ENCODE results near the gene BNIP2.
A peak's percentile ranks its signal among the peaks of the same experiment; 100 is the strongest.
"Not testable (repeated sequence)": the region's sequence is repeated elsewhere in the genome, so short reads cannot be mapped to it uniquely, and the experiment has no call there.

BNIP2 gene

GRCh38 chr15:59699810-59700431 lies 10.8 kb upstream of the BNIP2 start:
- Mint-ChIP-seq H3K4me1 (ENCODE audit: low read depth) (no peaks in the 10 kb centered on the region), H3K36me3 (ENCODE audit: low read depth) (no peaks in the 10 kb centered on the region)

GRCh38 chr15:59698065-59698464 lies 8.9 kb upstream of the BNIP2 start:
- not testable (repeated sequence) for H3K27ac Mint-ChIP-seq; H3K4me1 Mint-ChIP-seq (ENCODE audit: low read depth); H3K4me3 Mint-ChIP-seq; H3K9me3 Mint-ChIP-seq; H3K27me3 Mint-ChIP-seq; H3K36me3 Mint-ChIP-seq (ENCODE audit: low read depth); DNase-seq

More at GRCh38 chr15:59699810-59700431, 10.8 kb upstream of the BNIP2 start:
- DNase-seq, result no peak
- Mint-ChIP-seq H3K27me3 (peaks cover 7% of the 10 kb centered on the region), H3K27ac (no peak overlapping the region), H3K4me3 (no peak overlapping the region), H3K9me3 (no peaks in the 10 kb centered on the region)

DNA sequence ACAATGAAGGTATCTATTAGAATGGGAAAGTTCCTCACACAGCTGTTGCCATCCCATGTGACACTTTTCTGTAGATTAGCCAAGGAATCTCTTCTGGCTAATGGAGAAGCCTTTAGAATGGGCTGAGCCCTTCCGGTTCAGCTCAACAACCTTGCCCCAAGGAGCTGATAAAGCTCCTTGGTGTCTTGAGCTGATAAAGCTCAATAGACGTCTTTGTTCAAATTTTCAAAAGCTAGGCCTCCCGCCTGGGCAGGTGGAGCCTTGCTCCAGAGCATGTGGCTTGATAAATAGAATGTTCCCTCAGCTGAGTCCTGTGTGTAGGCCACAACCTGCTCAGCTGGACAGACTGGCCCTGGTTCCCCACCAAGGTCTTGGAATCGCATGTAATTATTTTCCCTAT lies 7.2 kb upstream of the BNIP2 start:
- Mint-ChIP-seq H3K9me3 (no peaks in the 10 kb centered on the region), H3K27me3 (no peaks in the 10 kb centered on the region), H3K36me3 (ENCODE audit: low read depth) (no peaks in the 10 kb centered on the region), H3K4me3 (no peak overlapping the region), H3K27ac (no peak overlapping the region), H3K4me1 (ENCODE audit: low read depth) (no peaks in the 10 kb centered on the region)
- no peak for DNase-seq

DNA sequence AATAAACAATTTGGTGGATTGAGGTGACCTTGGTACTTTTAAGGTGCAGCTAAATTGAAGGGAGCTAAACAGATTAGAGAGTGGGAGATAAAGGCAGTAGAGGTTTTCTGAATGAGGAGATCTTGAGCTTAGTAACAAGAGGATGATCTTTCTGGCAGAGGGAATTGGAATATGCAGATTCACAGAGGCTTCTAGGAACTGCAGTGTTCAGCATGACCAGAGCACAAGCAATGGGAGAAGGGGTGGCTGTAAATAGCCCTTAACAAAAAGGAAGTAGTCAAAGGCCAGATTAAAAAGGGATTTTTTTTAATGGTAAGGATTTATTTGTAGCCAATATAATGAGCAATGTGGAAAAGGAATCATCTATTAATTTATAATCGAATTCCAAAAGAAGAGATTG lies 5.7 kb upstream of the BNIP2 start:
- Mint-ChIP-seq H3K27ac (no peak overlapping the region), H3K9me3 (no peaks in the 10 kb centered on the region), H3K27me3 (no peaks in the 10 kb centered on the region), H3K4me1 (ENCODE audit: low read depth) (peaks cover 9% of the 10 kb centered on the region), H3K36me3 (ENCODE audit: low read depth) (no peaks in the 10 kb centered on the region), H3K4me3 (no peak overlapping the region)
- no peak for DNase-seq

GRCh38 chr15:59691194-59691805 lies 2.2 kb upstream of the BNIP2 start:
- Mint-ChIP-seq H3K9me3 (no peaks in the 10 kb centered on the region), H3K36me3 (ENCODE audit: low read depth) (peaks cover 25% of the 10 kb centered on the region), H3K4me1 (ENCODE audit: low read depth) (peaks cover 28% of the 10 kb centered on the region), H3K4me3 (peak overlapping the region; percentile 26), H3K27me3 (no peaks in the 10 kb centered on the region), H3K27ac (peak overlapping the region; percentile 78)
- DNase-seq, result no peak

DNA sequence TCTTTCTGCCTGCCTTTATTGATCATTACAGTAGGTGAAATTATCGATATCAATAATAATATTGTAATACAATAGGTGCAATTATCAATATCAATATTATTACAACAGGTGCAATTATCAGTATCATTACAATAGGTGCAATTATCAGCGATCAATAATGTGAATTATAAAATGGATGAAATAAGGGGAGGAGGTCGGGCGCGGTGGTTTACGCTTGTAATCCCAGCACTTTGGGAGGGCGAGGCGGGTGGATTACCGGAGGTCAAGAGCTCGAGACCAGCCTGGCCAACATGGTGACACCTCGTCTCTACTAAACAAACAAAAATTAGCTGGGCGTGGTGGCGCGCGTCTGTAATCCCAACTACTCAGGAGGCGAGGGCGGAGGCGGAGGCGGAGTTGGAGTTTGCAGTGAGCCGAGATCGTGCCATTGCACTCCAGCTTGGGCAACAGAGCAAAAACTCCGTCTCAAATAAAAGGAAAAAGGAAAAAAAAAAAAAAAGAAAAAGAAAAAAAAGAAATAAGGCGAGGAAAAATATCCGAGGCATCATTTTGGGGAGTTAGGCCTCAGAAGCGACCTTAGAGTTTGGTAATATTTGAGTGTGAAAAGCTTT lies 611 bp upstream of the BNIP2 start:
- peak overlapping the region; percentile 96 for H3K27ac Mint-ChIP-seq
- H3K27me3 Mint-ChIP-seq, result no peaks in the 10 kb centered on the region
- DNase-seq, result peak; percentile 65
- peaks cover 40% of the 10 kb centered on the region for H3K4me1 Mint-ChIP-seq (ENCODE audit: low read depth)
- H3K9me3 Mint-ChIP-seq, result no peaks in the 10 kb centered on the region
- peak overlapping the region; percentile 91 for H3K4me3 Mint-ChIP-seq
- H3K36me3 Mint-ChIP-seq (ENCODE audit: low read depth), result peaks cover 40% of the 10 kb centered on the region

DNA sequence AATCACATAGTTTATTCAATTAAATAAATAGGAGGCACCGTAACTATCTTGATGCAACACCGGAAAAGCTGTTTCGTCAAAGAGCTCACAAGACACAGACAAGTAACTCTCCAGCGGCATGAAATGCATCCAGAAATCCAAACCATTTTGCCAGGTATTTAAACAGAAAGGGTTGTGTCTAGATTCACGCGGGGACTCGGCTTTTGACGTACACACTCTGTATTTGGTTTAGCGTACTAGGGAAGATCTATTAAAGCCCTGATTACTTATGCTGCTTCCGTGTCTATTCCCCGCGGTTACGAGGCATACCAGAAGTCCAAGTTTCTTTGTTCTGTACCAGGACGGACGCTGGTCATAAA lies 718 bp downstream of the BNIP2 start:
- H3K4me1 Mint-ChIP-seq (ENCODE audit: low read depth), result peaks cover 50% of the 10 kb centered on the region
- no peak for DNase-seq
- H3K36me3 Mint-ChIP-seq (ENCODE audit: low read depth), result peaks cover 50% of the 10 kb centered on the region
- H3K27ac Mint-ChIP-seq, result peak overlapping the region; percentile 96
- H3K27me3 Mint-ChIP-seq, result no peaks in the 10 kb centered on the region
- no peaks in the 10 kb centered on the region for H3K9me3 Mint-ChIP-seq
- H3K4me3 Mint-ChIP-seq, result peak overlapping the region; percentile 91

DNA sequence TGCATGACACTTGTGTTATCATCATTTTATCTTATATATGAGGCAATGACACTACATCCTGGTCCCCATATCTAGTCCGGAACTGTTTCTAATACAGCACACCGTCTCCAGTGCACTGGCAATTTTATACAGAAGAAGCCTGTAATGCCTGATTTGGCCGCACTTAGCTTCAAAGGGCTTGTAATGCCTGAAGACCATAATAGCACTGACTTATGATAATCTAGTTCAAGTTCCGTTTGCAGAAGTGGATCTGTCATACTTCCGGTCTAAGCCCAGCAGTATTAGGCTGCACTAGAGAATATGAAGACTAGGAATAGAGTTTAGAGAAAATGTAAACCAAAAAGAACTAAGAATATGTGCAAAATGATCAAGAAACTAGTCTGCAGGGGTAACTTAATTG lies 1.3 kb downstream of the BNIP2 start:
- H3K36me3 Mint-ChIP-seq (ENCODE audit: low read depth), result peaks cover 55% of the 10 kb centered on the region
- no peaks in the 10 kb centered on the region for H3K9me3 Mint-ChIP-seq
- no peaks in the 10 kb centered on the region for H3K27me3 Mint-ChIP-seq
- peaks cover 55% of the 10 kb centered on the region for H3K4me1 Mint-ChIP-seq (ENCODE audit: low read depth)
- peak overlapping the region; percentile 91 for H3K4me3 Mint-ChIP-seq
- no peak for DNase-seq
- peak overlapping the region; percentile 96 for H3K27ac Mint-ChIP-seq

- Mint-ChIP-seq H3K27ac (peak overlapping the region; percentile 69), H3K4me1 (ENCODE audit: low read depth) (peaks cover 56% of the 10 kb centered on the region), H3K27me3 (no peaks in the 10 kb centered on the region), H3K4me3 (peak overlapping the region; percentile 57), H3K36me3 (ENCODE audit: low read depth) (peaks cover 69% of the 10 kb centered on the region), H3K9me3 (no peaks in the 10 kb centered on the region)
- no peak for DNase-seq
Observed at GRCh38 chr15:59686389-59686788, 2.7 kb downstream of the BNIP2 start.

DNA sequence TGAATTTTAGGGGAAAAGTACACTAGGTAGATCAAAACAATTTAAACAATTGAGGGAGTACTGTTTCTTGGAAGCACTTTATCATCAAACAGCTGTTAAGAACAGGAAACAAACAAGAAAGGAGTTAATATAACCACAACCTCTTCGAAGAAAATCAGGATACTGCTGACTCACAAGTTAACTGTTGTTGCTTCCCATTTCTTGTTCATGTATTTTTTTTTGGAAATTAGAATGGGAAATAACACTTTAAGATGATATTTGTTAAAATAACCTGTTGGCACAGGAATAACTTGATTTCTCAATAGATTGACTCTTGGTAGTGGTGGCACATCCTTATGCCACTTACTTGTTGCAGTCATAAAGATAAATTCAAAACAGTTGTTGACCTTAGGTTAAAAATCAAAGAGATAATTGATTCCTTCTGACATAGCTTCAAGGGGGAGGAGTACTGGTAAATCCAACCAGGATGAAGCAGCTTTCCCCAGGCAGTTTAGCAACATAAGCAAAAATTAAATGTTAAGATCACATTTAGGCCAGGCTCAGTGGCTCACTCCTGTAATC lies 3.3 kb downstream of the BNIP2 start:
- Mint-ChIP-seq H3K27ac (peak overlapping the region; percentile 69), H3K9me3 (no peaks in the 10 kb centered on the region), H3K4me3 (peak overlapping the region; percentile 57), H3K4me1 (ENCODE audit: low read depth) (peaks cover 52% of the 10 kb centered on the region), H3K36me3 (ENCODE audit: low read depth) (peaks cover 74% of the 10 kb centered on the region), H3K27me3 (no peaks in the 10 kb centered on the region)
- no peak for DNase-seq

DNA sequence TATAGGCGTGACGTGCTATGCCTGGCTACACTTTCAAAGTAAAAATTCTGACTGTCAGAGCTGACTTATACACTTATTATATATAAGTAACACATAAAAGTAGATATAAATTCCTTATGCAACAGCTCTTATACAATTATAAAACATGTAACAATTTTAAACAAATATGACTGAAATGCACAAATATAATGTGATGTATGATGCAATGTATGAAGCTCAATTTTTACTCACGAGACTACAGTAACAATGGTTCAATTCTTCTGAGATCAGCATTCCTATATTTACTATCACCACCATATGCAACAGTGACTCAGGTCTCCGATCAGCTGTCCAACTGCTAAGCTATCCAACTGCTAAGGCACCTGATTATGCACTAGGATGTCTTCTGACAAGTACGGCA lies 8.2 kb downstream of the BNIP2 start:
- DNase-seq, result no peak
- peaks cover 91% of the 10 kb centered on the region for H3K36me3 Mint-ChIP-seq (ENCODE audit: low read depth)
- H3K27ac Mint-ChIP-seq, result no peak overlapping the region
- H3K4me3 Mint-ChIP-seq, result no peak overlapping the region
- H3K27me3 Mint-ChIP-seq, result no peaks in the 10 kb centered on the region
- no peaks in the 10 kb centered on the region for H3K9me3 Mint-ChIP-seq
- peaks cover 35% of the 10 kb centered on the region for H3K4me1 Mint-ChIP-seq (ENCODE audit: low read depth)

GRCh38 chr15:59680346-59680745 lies 8.8 kb downstream of the BNIP2 start:
- DNase-seq, result no peak
- Mint-ChIP-seq H3K27ac (no peak overlapping the region), H3K4me3 (no peak overlapping the region), H3K4me1 (ENCODE audit: low read depth) (peaks cover 30% of the 10 kb centered on the region), H3K36me3 (ENCODE audit: low read depth) (peaks cover 91% of the 10 kb centered on the region), H3K9me3 (no peaks in the 10 kb centered on the region), H3K27me3 (no peaks in the 10 kb centered on the region)

GRCh38 chr15:59678620-59679019 lies 10.5 kb downstream of the BNIP2 start:
- no peak overlapping the region for H3K4me3 Mint-ChIP-seq
- no peaks in the 10 kb centered on the region for H3K9me3 Mint-ChIP-seq
- H3K4me1 Mint-ChIP-seq (ENCODE audit: low read depth), result peaks cover 18% of the 10 kb centered on the region
- H3K27ac Mint-ChIP-seq, result peak overlapping the region; percentile 65
- peaks cover 93% of the 10 kb centered on the region for H3K36me3 Mint-ChIP-seq (ENCODE audit: low read depth)
- DNase-seq, result no peak
- no peaks in the 10 kb centered on the region for H3K27me3 Mint-ChIP-seq

DNA sequence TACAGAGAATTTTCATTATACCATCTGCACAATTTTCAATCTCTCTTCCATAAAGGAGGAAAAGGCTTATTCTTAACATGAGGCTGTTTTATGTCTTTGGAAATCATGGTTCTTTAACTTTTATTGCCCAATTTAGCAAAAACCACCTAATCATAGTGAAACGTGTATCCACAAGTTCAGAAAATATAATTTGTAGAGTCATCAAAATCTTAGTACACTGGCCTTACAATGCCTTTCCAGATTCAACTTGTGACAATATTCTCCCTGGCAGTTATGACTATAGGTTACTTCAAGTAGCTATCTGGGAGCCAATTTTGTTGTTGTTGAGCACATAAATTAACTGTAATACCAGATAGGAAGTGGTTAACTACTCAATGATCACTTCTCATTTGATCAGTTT lies 10.9 kb downstream of the BNIP2 start:
- no peak for DNase-seq
- Mint-ChIP-seq H3K9me3 (no peaks in the 10 kb centered on the region), H3K36me3 (ENCODE audit: low read depth) (peaks cover 96% of the 10 kb centered on the region), H3K4me1 (ENCODE audit: low read depth) (peaks cover 17% of the 10 kb centered on the region), H3K27me3 (no peaks in the 10 kb centered on the region), H3K27ac (peak overlapping the region; percentile 34), H3K4me3 (no peak overlapping the region)

- Mint-ChIP-seq H3K27ac (no peak overlapping the region), H3K36me3 (ENCODE audit: low read depth) (peaks cover 96% of the 10 kb centered on the region), H3K4me3 (no peak overlapping the region), H3K4me1 (ENCODE audit: low read depth) (peaks cover 12% of the 10 kb centered on the region), H3K9me3 (no peaks in the 10 kb centered on the region), H3K27me3 (no peaks in the 10 kb centered on the region)
- no peak for DNase-seq
Observed at GRCh38 chr15:59676565-59676964, 12.6 kb downstream of the BNIP2 start.

Measured in activated T-cell treated with anti-CD3 and anti-CD28 coated beads, Interleukin-2, amount 50 U/mL, for 24 hours (primary cell).